ENCODE measurements around the gene SCNN1G.

GRCh38 chr16:23149267-23149992, 33.1 kb upstream of the SCNN1G start, which contains the start of gene USP31:
- no peak for TF ChIP-seq CTCF (IDR thresholded peaks at IDR 0.05)
- TF ChIP-seq POLR2A (IDR thresholded peaks at IDR 0.05): no peak
